HG02852 (cell line): ENCODE results near the gene LSP1.

Experiments
- ATAC-seq: cut with Tn5 transposase; IDR thresholded peaks from one replicate; pipeline ENCODE4 v1.9.1; 2021; ENCODE audit warnings: mild to moderate bottlenecking, moderate library complexity; ENCODE audit not compliant: unreplicated experiment

The LSP1 gene

DNA sequence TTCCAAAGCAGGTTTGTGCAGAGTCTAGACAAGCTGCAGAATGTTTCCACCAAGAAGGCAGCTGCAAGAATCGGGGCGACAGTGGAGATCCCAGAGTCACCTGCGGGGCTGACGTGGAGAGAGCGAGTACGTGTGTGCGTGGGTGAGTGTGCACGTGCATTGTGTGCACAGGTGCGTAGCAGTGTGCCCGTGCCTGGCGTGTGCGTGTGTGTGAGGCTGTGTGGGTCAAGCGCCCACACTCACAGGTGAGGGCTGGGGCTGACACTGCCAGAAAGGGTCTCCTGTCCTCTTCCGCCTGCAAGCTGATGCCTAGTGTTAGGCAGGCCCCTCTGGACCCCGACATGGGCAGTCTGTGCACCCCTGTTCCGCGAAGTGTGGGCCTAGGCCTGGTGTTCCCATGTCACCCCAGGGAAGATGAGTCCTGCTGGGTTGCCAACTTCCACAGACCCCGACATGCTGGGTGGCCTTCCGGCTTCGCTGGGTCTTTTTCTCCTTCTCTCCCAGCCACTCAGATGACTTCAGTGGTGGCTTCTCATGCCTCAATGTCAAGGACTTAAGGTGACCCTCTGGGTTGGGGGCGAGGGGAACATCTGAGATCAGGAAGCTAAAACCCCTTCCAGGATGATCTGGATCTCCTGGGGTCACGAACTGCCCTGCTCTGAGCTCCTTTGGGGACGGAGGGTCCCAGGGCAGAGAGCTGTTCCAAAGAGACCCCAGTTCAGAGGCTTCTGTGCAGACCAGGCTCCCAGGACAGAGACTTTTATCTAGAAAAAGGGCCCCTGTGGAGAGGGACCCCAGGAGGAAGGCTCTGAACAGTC, 28.5 kb upstream of the LSP1 start:
- ATAC-seq = no peak

- ATAC-seq = no peak
Measured at GRCh38 chr11:1825039-1825740, 27.7 kb upstream of the LSP1 start.

DNA sequence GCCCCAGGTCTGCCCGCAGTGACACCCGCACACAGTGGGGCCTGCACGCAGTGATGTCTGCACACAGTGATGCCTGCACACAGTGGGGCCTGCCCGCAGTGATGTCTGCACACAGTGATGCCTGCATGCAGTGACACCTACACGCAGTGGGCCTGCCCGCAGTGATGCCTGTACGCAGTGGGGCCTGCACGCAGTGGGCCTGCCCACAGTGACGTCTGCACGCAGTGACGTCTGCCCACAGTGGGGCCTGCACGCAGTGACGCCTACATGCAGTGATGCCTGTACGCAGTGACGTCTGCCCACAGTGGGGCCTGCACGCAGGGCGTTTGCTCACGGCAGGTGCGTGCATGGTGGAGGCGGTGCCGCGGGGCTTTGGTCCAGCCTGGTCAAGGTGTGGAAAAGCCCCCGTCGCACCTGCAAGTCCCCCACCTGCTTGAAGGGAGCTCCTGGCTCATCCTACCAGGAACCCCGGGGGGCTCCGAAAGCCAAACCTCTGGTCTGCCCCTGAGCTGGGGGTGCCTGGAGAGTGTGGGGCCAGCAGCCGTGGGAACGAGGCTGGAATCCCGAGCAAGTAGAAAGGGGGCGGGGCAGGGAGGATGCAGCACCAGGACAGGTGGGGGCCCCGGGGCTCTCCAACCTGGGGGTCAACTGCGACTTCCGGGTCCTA, 27.0 kb upstream of the LSP1 start:
- ATAC-seq = no peak

- no peak for ATAC-seq
Measured at GRCh38 chr11:1826552-1827094, 26.3 kb upstream of the LSP1 start.

GRCh38 chr11:1827095-1827813, 25.6 kb upstream of the LSP1 start:
- no peak for ATAC-seq

DNA sequence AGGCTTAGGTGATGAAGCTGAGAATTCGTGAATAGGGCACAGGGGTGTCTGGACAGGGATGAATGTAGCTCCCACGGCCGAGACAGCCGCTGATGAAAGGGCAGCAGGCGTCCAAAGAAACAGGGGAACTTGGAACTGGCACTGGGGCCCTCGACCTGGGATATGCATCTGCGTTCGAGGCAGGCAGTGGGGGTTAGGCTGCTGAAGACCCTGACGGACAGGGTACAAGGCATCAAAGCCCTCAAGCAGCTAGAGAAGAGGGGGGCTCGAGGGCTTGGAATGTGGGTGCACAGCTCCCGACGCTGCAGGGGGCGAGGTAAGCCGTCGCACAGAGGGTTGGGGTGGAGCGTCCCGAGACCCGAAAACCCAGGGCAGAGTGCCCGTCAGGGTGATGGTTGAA, 25.0 kb upstream of the LSP1 start:
- ATAC-seq = no peak

- ATAC-seq = no peak
Measured at GRCh38 chr11:1828542-1828941, 24.3 kb upstream of the LSP1 start.

DNA sequence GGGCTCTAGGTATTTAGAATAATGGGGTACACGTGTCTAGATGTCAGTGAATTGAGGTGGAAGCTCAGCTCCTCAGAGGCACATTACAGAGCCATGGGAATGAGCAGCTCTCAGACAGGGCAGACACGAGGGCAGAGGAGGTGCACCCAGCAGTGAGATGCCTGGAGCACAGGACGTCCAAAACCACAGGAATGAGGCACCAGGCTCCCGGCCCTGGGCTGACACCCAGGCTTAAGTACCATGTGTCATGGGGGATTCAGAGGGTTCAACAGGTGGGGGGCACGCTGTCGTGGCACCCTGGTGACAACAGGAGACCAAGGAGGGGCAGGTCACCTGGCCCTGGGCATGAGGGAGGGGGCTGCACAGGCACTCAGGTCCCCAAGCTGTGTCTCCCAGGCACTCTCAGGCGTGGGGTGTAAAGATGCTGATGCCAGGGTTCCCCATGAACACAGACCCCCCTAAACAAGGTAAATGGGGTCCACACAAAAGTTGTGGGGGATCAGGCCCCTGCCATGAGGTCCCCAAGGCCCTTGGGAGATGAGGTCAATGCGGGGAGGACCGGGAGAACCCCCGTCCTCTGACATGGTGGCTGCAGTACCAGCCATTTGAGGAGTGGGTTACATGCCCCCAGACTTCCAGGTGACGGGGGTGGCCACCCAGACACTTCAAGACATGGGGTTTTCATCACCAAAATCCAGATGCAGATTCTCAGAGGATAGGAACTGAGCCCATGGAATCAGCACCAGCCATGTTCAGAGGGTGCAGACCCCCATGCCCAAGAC, 23.7 kb upstream of the LSP1 start:
- ATAC-seq = no peak

GRCh38 chr11:1830004-1830321, 22.9 kb upstream of the LSP1 start:
- no peak for ATAC-seq

- no peak for ATAC-seq
Measured at GRCh38 chr11:1830322-1831223, 22.3 kb upstream of the LSP1 start.

DNA sequence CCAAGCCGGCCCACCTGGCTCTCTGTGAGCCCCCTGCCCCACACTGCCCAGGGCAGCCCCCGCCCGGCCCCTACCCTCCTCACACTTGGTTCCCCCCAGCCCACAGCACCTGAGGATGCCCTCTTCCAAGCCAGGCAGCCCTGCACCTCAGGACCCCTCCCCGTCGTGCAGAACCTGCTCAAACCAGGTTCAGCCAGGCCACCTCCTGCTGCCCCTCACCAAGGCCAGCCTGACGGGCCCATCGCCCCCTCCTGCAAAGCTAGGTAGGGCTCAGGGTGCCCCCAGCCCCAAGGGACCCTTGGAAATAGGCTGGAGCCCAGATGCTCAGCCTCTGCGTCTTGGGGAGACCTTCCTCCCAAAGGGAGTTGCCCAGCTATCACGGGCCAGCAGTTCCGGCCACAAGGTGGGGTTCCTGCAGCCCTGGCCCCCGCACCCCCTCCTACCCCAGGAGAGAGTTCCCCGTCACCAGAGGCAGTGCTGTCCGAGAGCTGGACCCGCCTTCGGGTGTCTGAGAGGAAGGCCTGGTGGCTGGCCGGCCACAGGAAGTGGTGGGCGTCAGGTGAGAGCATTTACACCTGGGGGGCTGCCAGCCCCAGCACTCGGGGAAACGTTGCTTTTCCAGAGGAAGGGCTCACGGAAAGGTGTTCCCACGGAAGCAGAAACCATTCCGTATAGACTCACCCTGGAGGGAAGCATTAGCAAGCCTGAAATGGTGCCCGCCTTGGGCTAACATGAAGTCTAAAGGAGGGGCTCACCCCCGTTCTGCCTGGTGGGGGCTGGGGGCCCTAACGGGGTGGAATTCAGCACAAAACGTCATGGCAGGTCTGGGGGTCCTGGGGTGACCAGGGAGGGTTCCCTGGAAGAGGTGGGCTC, 21.3 kb upstream of the LSP1 start:
- no peak for ATAC-seq

- ATAC-seq = no peak
Measured at GRCh38 chr11:1832211-1832919, 20.5 kb upstream of the LSP1 start.

DNA sequence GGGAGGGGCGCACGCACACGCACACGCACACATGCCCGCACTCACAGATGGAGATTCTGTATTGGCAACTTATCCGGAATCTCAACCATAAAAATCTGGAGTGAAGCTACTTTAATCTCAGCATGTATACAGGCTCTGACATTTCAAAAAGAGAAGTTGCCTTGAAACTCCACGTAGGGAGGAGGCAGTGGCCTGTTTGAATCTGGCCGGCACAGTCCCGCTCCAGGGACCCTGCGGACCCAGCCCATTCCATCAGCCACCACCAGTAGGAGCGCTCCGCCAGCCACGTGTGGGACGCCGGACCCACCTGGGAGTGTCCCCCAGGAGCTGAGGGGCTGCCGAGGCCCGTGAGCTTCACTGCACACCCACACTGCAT, 20.0 kb upstream of the LSP1 start:
- no peak for ATAC-seq

- ATAC-seq = no peak
Measured at GRCh38 chr11:1834062-1834610, 18.7 kb upstream of the LSP1 start.

DNA sequence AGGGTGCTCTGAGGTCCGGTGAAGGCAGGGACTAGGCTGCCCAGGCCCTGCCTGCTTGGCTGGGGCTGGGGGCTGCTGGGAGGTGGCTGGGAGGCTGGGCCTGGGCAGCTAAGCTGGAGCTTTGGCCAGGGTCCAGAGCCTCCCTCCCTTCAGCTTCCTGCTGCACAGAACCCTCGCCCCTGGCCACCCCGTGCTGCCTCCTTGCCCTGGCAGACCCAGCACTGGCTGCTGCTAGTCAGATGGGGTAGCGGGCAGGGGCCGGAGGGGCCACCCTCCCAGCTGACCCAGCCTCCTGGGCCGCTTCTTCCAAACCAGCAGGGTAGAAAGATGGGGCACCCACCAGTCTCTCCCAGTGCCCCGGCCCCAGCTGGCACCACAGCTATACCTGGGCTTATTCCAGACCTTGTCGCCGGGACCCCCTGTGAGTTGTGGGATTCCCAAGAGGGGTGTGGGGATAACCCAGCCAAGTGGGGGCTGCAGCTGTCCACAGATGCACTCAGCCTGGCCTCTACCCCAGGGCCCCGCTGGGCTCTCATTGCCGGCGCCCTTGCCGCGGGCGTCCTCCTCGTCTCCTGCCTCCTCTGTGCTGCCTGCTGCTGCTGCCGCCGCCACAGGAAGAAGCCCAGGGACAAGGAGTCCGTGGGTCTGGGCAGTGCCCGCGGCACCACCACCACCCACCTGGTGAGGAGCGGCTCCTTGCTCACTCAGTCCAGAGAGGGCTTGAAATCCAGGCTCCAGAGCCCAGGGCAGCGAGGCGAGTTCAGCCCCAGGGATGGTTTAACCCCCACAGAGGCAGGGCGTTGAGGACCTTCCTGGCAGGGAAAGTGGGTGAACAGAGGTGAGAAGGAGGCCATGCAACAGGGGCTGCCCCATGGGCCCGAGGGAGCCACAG, 17.9 kb upstream of the LSP1 start, which contains the start of gene SYT8:
TSS of gene SYT8 (plus strand) at position 212 of the 892 bp plus-strand sequence. CDS start at position 328, 116 bp downstream.
- no peak for ATAC-seq

- ATAC-seq = no peak
Measured at GRCh38 chr11:1835671-1836010, 17.2 kb upstream of the LSP1 start.
